HG03060 (cell line): Measurements from ENCODE around the gene ADAMTS14.
"Not testable (repeated sequence)": the region's sequence is repeated elsewhere in the genome, so short reads cannot be mapped to it uniquely, and the experiment has no call there.

Source experiments
- ATAC-seq: cut with Tn5 transposase; IDR thresholded peaks from one replicate; pipeline ENCODE4 v1.9.1; 2021; ENCODE audit warnings: low read depth, moderate number of reproducible peaks; ENCODE audit not compliant: unreplicated experiment

ADAMTS14 gene

DNA sequence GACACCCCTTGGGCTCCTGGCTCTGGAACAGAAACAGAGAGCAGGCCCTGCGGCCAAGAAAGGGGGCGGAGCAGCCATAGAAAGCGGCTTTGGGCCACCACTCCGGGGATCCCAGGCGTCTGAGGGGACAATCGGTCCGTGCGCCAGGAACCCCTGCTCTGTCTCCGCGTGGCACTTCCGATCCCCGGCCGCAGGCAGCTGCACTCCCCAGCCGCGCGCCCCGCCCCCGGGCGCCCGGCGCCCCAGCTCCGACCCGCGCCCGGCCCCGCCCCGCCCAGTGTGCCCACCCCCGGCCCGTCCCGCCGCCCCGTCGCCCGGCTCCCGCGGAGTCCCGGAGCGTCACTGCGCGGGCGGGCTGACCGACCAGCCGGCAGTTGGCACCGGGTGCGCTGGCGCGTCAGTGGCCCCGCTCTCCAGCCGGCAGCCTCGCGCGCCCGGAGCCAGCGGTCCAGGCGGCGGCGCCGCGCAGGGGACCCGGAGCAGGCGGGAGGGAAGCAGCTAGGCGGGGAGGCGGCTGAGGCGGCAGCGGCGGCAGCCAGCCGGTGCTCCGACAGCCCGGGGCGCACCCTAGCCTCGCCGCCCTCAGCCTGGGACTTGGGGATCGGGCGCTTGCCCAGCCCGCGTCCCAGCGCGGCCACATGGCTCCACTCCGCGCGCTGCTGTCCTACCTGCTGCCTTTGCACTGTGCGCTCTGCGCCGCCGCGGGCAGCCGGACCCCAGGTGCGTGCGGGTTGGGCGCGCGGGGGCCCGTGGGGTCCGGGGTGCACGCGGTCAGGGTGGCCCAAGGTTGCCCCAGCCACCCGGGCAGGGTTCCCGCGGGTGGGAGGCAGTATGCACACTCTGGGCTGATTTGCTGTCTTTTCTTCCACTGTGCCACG is at the start of gene ADAMTS14:
Gene ADAMTS14 (plus strand): TSS at position 342 of the 878 bp plus-strand sequence. CDS start 297 bp downstream, at position 639.
- no peak for ATAC-seq

DNA sequence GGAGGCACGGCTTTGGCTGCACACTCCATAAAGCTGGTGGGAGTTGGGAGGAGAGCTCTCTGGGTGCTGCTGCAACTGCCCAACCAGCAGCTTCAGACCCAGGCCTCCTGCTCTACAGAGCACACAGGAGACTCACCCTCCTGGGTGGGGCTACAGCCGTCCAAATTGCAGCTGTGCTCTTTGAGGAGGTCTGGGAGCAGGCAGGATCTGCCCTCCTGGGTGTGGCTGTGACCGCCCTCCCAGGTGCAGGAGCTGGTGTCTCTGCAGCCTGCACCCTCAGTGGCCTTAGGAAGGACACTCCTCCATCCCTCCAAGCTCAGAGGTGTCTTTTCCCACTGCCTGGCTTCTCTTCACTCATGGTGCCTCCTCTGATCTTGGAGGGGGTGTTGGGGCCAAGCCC is 49.8 kb upstream of the ADAMTS14 start:
- no peak for ATAC-seq

- no peak for ATAC-seq
These were observed 49.1 kb upstream of the ADAMTS14 start for GRCh38 chr10:70622981-70623844.

GRCh38 chr10:70626056-70626455 is 46.2 kb upstream of the ADAMTS14 start:
- no peak for ATAC-seq

DNA sequence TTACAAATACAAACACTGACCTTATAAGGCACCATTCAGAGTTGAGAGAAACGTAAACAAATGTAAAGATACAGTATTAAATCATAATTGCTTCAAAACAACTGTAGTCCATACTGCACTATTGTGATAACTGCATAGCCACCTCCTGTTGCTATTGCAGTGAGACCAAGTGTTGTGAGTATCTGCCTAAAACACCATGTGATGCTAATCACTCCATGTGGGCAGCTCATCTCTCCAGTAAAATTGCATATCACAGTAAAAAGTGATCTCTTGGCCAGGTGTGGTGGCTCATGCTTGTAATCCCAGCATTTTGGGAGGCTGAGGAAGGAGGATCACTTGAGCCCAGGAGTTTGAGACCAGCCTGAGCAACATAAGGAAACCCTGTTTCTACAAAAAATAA is 43.0 kb upstream of the ADAMTS14 start:
- no peak for ATAC-seq

- ATAC-seq: not testable (repeated sequence)
These were observed 40.6 kb upstream of the ADAMTS14 start for GRCh38 chr10:70631735-70632134.

- no peak for ATAC-seq
These were observed 38.3 kb upstream of the ADAMTS14 start for GRCh38 chr10:70634011-70634410.

DNA sequence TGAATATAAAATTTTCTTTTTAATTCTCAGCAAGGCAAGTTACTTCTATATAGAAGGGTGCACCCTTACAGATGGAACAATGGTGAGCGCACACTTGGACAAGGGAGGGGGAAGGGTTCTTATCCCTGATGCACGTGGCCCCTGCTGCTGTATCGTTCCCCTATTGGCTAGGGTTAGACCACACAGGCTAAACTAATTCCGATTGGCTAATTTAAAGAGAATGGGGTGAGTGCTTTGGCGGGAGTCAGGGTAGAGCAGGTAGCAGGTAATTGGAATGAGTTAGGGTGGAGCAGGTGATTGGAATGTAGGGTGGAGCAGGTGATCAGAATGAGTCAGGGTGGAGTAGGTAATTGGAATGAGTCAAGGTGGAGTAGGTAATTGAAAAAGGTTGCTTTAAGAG is 37.8 kb upstream of the ADAMTS14 start:
- ATAC-seq: not testable (repeated sequence)

GRCh38 chr10:70639640-70640383 is 32.5 kb upstream of the ADAMTS14 start:
- not testable (repeated sequence) for ATAC-seq

GRCh38 chr10:70643272-70643671 is 29.0 kb upstream of the ADAMTS14 start:
- not testable (repeated sequence) for ATAC-seq

DNA sequence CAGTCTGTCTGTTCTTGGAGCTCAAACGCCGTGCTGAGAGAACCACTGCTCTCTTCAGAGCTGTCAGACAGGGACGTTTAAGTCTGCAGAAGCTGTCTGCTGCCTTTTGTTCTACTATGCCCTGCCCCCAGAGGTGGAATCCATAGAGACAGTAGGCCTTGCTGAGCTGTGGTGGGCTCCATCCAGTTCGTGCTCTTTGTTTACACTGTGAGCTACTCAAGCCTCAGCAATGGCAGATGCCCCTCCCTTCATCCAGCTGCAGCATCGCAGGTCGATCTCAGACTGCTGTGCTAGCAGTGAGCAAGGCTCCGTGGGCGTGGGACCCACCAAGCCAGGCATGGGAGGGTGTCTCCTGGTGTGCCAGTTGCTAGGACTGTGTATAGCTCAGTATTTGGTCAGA is 27.3 kb upstream of the ADAMTS14 start:
- not testable (repeated sequence) for ATAC-seq

DNA sequence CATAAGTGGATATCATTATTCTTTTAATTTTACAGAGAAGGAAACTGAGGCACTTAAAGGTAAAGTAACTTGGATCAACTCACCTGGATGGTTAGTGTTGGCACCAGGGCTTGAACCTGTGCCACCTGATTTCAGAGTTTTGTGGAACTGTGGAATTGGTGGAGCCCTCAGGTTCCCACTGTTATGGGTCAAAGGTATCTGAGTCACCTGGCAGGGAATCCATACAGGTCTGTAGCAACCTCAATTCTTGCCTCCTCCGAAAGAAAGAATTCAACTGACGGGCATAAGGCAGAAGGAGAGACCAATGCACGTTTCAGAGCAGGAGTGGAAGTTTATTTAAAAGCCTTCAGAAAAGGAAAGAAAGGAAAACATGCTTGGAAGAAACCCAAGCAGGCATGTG is 25.2 kb upstream of the ADAMTS14 start:
- ATAC-seq: no peak

DNA sequence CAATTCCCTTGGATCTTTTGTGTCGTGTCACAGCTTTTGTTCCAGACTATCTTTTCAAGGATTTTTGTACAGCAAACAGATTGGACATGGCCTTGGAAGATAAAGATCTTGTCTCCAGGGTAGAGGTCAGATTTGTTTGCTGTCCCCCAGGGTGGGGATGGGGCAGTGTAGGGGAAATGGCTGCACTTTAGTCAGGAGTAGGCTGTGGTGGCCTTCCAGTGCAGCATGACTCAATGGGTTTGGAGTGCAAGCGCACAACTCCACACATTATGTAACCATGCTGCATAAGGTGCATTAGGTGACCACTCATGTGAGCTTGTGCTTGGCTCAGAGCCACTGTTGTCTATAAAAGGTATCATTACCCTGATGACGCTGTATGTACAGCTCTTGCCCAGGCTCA is 23.9 kb upstream of the ADAMTS14 start:
- no peak for ATAC-seq

GRCh38 chr10:70649526-70649925 is 22.8 kb upstream of the ADAMTS14 start:
- ATAC-seq: no peak

GRCh38 chr10:70650104-70650503 is 22.2 kb upstream of the ADAMTS14 start:
- no peak for ATAC-seq

- ATAC-seq: no peak
These were observed 21.6 kb upstream of the ADAMTS14 start for GRCh38 chr10:70650718-70651117.

DNA sequence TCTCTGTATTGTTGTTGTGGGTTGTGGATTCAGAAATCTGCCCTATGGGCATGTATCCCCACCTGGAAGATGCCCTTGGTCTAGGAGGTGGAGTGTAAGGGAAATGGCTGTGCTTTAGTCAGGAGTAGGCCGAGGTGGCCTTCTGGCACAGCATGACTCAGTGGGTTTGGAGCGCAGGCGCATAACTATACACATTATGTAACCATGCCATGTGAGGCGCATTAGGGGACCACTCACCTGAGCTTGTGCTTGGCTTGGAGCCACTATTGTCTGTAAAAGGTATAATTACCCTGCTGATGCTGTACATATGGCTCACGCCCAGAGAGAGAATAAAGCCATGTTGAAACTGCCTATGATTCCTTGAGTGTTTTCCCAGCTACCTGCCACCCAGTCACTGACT is 20.6 kb upstream of the ADAMTS14 start:
- ATAC-seq: no peak

GRCh38 chr10:70652761-70653657 is 19.3 kb upstream of the ADAMTS14 start:
- ATAC-seq: no peak

DNA sequence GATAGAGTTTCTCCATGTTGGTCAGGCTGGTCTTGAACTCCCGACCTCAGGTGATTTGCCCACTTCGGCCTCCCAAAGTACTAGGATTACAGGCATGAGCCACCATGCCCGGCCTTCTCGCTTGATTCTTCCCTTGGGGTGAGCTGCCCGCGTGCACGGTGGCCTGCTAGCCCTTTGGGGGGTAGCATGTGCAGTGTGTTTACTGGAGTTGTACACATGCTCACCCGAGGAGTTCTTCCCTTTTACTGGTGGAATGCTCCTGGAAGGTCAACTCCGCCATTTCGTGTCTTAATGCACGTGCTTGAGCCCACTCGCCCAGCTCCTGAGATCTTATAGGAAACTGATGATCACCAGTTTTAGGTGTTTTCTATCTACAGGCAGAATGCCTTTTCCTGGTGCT is 17.0 kb upstream of the ADAMTS14 start:
- no peak for ATAC-seq

DNA sequence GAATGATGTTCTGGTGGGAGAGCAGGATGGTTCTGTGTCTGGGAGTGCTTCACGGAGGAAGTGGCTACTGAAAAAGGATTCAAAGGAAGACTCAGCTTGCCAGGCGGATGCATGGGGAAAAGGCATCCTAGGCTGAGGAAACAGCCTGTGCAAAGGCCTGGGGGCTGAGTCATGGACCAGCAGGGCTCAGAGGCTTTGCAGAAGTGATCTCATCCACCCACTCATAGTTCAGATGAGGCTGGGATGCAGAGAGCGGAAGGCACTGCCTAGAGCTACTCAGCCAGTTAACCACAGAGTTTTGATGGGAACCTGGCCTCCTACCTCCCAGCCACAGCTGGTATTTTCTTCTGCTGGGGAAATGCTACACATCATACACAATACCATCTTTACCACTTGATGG is 15.8 kb upstream of the ADAMTS14 start:
- ATAC-seq: peak; percentile 67
